HepG2 (cell line): ENCODE data around the gene TOB2. TPM values are rescaled to one million over a fixed set of nuclear protein-coding genes. Genes with fewer than 3 reads are reported as not detected.
A peak's percentile ranks its signal among the peaks of the same experiment; 100 is the strongest.

ENCODE experiments used
- ADNP ChIP-seq: sonication (generic); formaldehyde crosslinking; IDR thresholded peaks from 2 replicates; pipeline ENCODE4 v1.4.0; 2020; ENCODE audit warnings: missing genetic modification reagents
- AFF4 ChIP-seq: sonication (generic); formaldehyde crosslinking; IDR thresholded peaks from 2 replicates; pipeline ENCODE4 v1.4.0; 2020; ENCODE audit warnings: missing genetic modification reagents
- BORCS8-MEF2B ChIP-seq: sonication (generic); formaldehyde crosslinking; IDR thresholded peaks from 2 replicates; pipeline ENCODE4 v1.8.0; 2022; ENCODE audit warnings: mild to moderate bottlenecking, missing genetic modification reagents
- CC2D1A ChIP-seq: sonication (generic); formaldehyde crosslinking; IDR thresholded peaks from 2 replicates; pipeline ENCODE4 v1.8.1; 2023; ENCODE audit warnings: mild to moderate bottlenecking, missing genetic modification reagents
- HDAC1 ChIP-seq: sonication (generic); formaldehyde crosslinking; IDR thresholded peaks from 2 replicates; pipeline ENCODE4 v1.5.1; 2020; ENCODE audit warnings: mild to moderate bottlenecking, missing genetic modification reagents
- HNRNPK ChIP-seq: fragments of 200-400 bp; formaldehyde crosslinking; IDR thresholded peaks from 2 replicates; pipeline ENCODE4 v1.6.1; 2018; ENCODE audit warnings: low read length, low read depth, moderate library complexity, mild to moderate bottlenecking; ENCODE audit not compliant: poor library complexity, severe bottlenecking
- JUN ChIP-seq: sonication (generic); formaldehyde crosslinking; IDR thresholded peaks from 2 replicates; pipeline ENCODE4 v1.4.0; 2020; ENCODE audit warnings: mild to moderate bottlenecking, missing genetic modification reagents
- MXD4 ChIP-seq: IDR thresholded peaks from 2 replicates; pipeline ENCODE4 v1.6.1; 2016; ENCODE audit warnings: mild to moderate bottlenecking, missing biosample characterization, missing genetic modification reagents
- MYC ChIP-seq: sonication (generic); formaldehyde crosslinking; IDR thresholded peaks from 2 replicates; pipeline ENCODE4 v1.9.0; 2021; ENCODE audit warnings: missing genetic modification reagents, borderline replicate concordance
- NR2F2 ChIP-seq: IDR thresholded peaks from 2 replicates; pipeline ENCODE4 v1.6.1; 2012; ENCODE audit warnings: low read depth, inconsistent platforms, borderline replicate concordance
- SMARCC2 ChIP-seq: fragments of 450-650 bp; IDR thresholded peaks from 2 replicates; pipeline ENCODE4 v1.6.1; 2017; ENCODE audit warnings: antibody characterized with exemption, mild to moderate bottlenecking
- ZBTB4 ChIP-seq: sonication (generic); formaldehyde crosslinking; IDR thresholded peaks from 2 replicates; pipeline ENCODE4 v1.4.0; 2020; ENCODE audit warnings: missing genetic modification reagents, mild to moderate bottlenecking, borderline replicate concordance
- ZC3H13 ChIP-seq: sonication (generic); formaldehyde crosslinking; IDR thresholded peaks from 2 replicates; pipeline ENCODE4 v1.8.1; 2023; ENCODE audit warnings: mild to moderate bottlenecking, missing genetic modification reagents, moderate library complexity
- ZNF343 ChIP-seq: sonication (generic); formaldehyde crosslinking; IDR thresholded peaks from 2 replicates; pipeline ENCODE4 v1.4.0; 2020; ENCODE audit warnings: mild to moderate bottlenecking, missing genetic modification reagents
- ZNF672 ChIP-seq: sonication (generic); formaldehyde crosslinking; IDR thresholded peaks from 2 replicates; pipeline ENCODE4 v1.8.1; 2022; ENCODE audit warnings: missing genetic modification reagents
- ZNF766 ChIP-seq: sonication (generic); formaldehyde crosslinking; IDR thresholded peaks from 2 replicates; pipeline ENCODE4 v1.5.0; 2020; ENCODE audit warnings: missing genetic modification reagents, borderline replicate concordance
- ZSCAN21 ChIP-seq: sonication (generic); formaldehyde crosslinking; IDR thresholded peaks from 2 replicates; pipeline ENCODE4 v1.8.0; 2022; ENCODE audit warnings: mild to moderate bottlenecking, missing genetic modification reagents, moderate library complexity, borderline replicate concordance
- polyA plus RNA-seq, 8 experiments: library from polyadenylated mRNA; depleted of rRNA in 3 of 8; stranded (reverse) in 7 of 8; unstranded in 1 of 8; fragments of >200 nt; fragmentation: Illumina TruSeq in 4 of 8; extraction: Trizol in 4 of 8; gene quantifications; 2 replicates each; pipeline versions ENCODE4 v1.2.1 to v1.2.3, GENCODE V29; 2011 to 2016; ENCODE audit warnings: low read depth in 4 of 8, missing spikeins in 1 of 8, mixed read lengths in 1 of 8; ENCODE audit not compliant: insufficient read depth in 1 of 8
- total RNA-seq, 5 experiments: library from RNA; depleted of rRNA; stranded (reverse); fragments of >200 nt; fragmentation: Illumina TruSeq; extraction: Trizol; gene quantifications; 2 replicates each; pipeline ENCODE4 v1.2.3, GENCODE V29; 2016; ENCODE audit warnings: low read depth in 1 of 5
- TF ChIP-seq, protein P1 (sequence below): sonication (generic); formaldehyde crosslinking; IDR thresholded peaks from 2 replicates; pipeline ENCODE4 v1.8.0; 2022; ENCODE audit warnings: missing genetic modification reagents, mild to moderate bottlenecking, inconsistent platforms, borderline replicate concordance
- TF ChIP-seq, protein P2 (sequence below): sonication (generic); formaldehyde crosslinking; IDR thresholded peaks from 2 replicates; pipeline ENCODE4 v1.4.0; 2020; ENCODE audit warnings: missing genetic modification reagents

TOB2 gene
- total and polyA plus RNA-seq, 2 of the 13 experiments (the other 11 are each of a cell fraction or from before 2014, with no cell fraction given) = 12.2 to 13.7 TPM

- TF ChIP-seq, protein P1, sequence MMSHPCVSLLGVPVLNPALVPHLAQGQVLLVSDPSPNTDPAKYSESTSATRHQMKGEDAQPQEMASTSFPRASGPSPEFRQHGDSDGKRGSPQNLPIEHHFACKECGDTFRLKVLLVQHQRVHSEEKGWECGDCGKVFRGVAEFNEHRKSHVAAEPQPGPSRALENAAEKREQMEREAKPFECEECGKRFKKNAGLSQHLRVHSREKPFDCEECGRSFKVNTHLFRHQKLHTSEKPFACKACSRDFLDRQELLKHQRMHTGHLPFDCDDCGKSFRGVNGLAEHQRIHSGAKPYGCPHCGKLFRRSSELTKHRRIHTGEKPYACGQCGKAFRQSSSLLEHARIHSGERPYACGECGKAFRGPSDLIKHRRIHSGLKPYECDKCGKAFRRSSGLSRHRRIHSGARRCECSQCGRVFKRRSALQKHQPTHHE (CRISPR knock-in tag) = no peak
- TF ChIP-seq SMARCC2 (no peak), ZNF672 (CRISPR knock-in tag) (no peak), ZC3H13 (CRISPR knock-in tag) (no peak), ZNF343 (no peak), MXD4 (CRISPR knock-in tag) (no peak; the same call in 1 of the 2 replicates), JUN (CRISPR knock-in tag) (0 out of 2 replicates have a peak, but pooled peaks have one; percentile 32), AFF4 (CRISPR knock-in tag) (peak; percentile 31; the same call in 1 of the 2 replicates), HDAC1 (CRISPR knock-in tag) (peak; percentile 80), BORCS8-MEF2B (CRISPR knock-in tag) (peak; percentile 30; the same call in 1 of the 2 replicates), HNRNPK (peak; percentile 71), ZBTB4 (CRISPR knock-in tag) (0 out of 2 replicates have a peak, but pooled peaks have one; percentile 47), ZSCAN21 (no peak; the same call in 1 of the 2 replicates), MYC (CRISPR knock-in tag) (peak; percentile 81; the same call in 1 of the 2 replicates), CC2D1A (CRISPR knock-in tag) (0 out of 2 replicates have a peak, but pooled peaks have one; percentile 22), NR2F2 (peak; percentile 83; the same call in 1 of the 2 replicates), ADNP (CRISPR knock-in tag) (no peak), ZNF766 (0 out of 2 replicates have a peak, but pooled peaks have one; percentile 7)
- TF ChIP-seq, protein P2, sequence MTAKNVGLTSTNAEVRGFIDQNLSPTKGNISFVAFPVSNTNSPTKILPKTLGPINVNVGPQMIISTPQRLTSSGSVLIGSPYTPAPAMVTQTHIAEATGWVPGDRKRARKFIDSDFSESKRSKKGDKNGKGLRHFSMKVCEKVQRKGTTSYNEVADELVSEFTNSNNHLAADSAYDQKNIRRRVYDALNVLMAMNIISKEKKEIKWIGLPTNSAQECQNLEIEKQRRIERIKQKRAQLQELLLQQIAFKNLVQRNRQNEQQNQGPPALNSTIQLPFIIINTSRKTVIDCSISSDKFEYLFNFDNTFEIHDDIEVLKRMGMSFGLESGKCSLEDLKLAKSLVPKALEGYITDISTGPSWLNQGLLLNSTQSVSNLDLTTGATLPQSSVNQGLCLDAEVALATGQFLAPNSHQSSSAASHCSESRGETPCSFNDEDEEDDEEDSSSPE (CRISPR knock-in tag) = peak; percentile 88
These were observed 1.7 kb upstream of the TOB2 start (continued) for GRCh38 chr22:41448189-41448808.
